Esophagus (tissue), 2 donors: Measurements from ENCODE around the gene USP2. TPM values are rescaled to one million over a fixed set of nuclear protein-coding genes. Genes with fewer than 3 reads are reported as not detected.
"Not testable (repeated sequence)": the region's sequence is repeated elsewhere in the genome, so short reads cannot be mapped to it uniquely, and the experiment has no call there.

Experiments used
- H3K27ac ChIP-seq, 2 donors: one replicate each; pipeline ENCODE4 v1.5.1; 2013; ENCODE audit warnings: low read depth in 2 of 2, mild to moderate bottlenecking in 2 of 2, inconsistent platforms in 1 of 2, low read length in 1 of 2, moderate library complexity in 1 of 2
- H3K27me3 ChIP-seq, 2 donors: one replicate each; pipeline ENCODE4 v1.6.1; 2013; ENCODE audit warnings: low read length in 2 of 2, control low read depth in 1 of 2, mild to moderate bottlenecking in 1 of 2; ENCODE audit not compliant: insufficient read depth in 2 of 2, control insufficient read depth in 1 of 2
- H3K36me3 ChIP-seq, 2 donors: one replicate each; pipeline ENCODE4 v1.6.1; 2013; ENCODE audit warnings: low read length in 1 of 2; ENCODE audit not compliant: control insufficient read depth in 2 of 2, insufficient read depth in 2 of 2
- H3K4me1 ChIP-seq, 2 donors: one replicate each; pipeline ENCODE4 v1.6.1; 2013; ENCODE audit warnings: low read length in 1 of 2; ENCODE audit not compliant: control insufficient read depth in 2 of 2, insufficient read depth in 2 of 2
- H3K4me3 ChIP-seq, 2 donors: one replicate each; pipeline ENCODE4 v1.5.1; 2013; ENCODE audit warnings: low read length in 2 of 2, mild to moderate bottlenecking in 2 of 2, low read depth in 1 of 2, moderate library complexity in 1 of 2
- H3K9me3 ChIP-seq, 2 donors: one replicate each; pipeline ENCODE4 v1.6.1; 2013; ENCODE audit warnings: mild to moderate bottlenecking in 2 of 2, low read depth in 1 of 2, low read length in 1 of 2, moderate library complexity in 1 of 2; ENCODE audit not compliant: control insufficient read depth in 2 of 2, insufficient read depth in 1 of 2
- WGBS, 2 donors: extraction: QIAGEN DNeasy Blood & Tissue Kit; methylation state at CpG; one replicate each; pipeline ENCODE4 v1.1.7; 2013; 5-methylcytosine and 5-hydroxymethylcytosine counted together
- polyA plus RNA-seq, 2 donors: library from polyadenylated mRNA; stranded (reverse); fragments of 200-250 nt; gene quantifications; one replicate each; pipeline ENCODE4 v1.2.3, GENCODE V29; 2013
- donor health status: healthy with polysubstance abuse.
- donor health status: Bipolar disorder and iron deficiency.

Gene USP2
- polyA plus RNA-seq, 2 donors, result 2.1 to 4.9 TPM

GRCh38 chr11:119414734-119415133 lies 33.2 kb upstream of the USP2 start:
- Histone ChIP-seq H3K4me1 (peaks cover 2 to 4% of the 10 kb centered on the region in 2 donors), H3K27ac (no peak overlapping the region), H3K4me3 (no peak overlapping the region), H3K27me3 (no peaks in the 10 kb centered on the region), H3K9me3 (no peaks in the 10 kb centered on the region), H3K36me3 (no peaks in the 10 kb centered on the region)

DNA sequence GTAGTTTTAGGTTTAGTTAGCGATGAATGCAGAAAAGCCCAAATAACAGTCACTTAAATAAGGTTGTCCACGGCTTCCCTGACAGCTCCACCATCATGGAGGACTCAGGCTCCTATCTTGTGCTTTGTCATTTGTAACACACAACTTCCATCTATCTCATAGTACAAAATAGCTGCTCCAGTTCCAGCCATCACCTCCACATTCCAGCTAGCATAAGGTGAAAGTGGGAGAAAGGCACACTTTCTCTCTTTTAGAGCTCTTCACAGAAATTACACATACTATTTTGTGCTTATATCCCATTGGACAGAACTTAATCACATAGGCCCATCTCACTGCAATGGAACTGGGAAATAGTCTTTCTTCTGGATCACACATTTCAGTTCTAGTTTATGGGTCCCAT lies 32.8 kb upstream of the USP2 start:
- WGBS, 2 donors, result 92 to 98% methylated on average over 2 of the region's 2 CpGs

GRCh38 chr11:119412072-119412471 lies 30.6 kb upstream of the USP2 start:
- no peaks in the 10 kb centered on the region for H3K36me3 ChIP-seq
- WGBS, 2 donors, result 90 to 94% methylated on average over 2 of the region's 2 CpGs
- H3K4me1 ChIP-seq, result no peaks in the 10 kb centered on the region
- H3K4me3 ChIP-seq, result no peak overlapping the region
- H3K9me3 ChIP-seq, result no peaks in the 10 kb centered on the region
- H3K27ac ChIP-seq, result no peak overlapping the region
- H3K27me3 ChIP-seq, result no peaks in the 10 kb centered on the region

More for the DNA sequence above, 32.8 kb upstream of the USP2 start:
- Histone ChIP-seq H3K36me3 (no peaks in the 10 kb centered on the region), H3K27ac (no peak overlapping the region), H3K4me3 (no peak overlapping the region), H3K27me3 (no peaks in the 10 kb centered on the region), H3K9me3 (no peaks in the 10 kb centered on the region), H3K4me1 (peaks cover 2 to 4% of the 10 kb centered on the region in 2 donors)

DNA sequence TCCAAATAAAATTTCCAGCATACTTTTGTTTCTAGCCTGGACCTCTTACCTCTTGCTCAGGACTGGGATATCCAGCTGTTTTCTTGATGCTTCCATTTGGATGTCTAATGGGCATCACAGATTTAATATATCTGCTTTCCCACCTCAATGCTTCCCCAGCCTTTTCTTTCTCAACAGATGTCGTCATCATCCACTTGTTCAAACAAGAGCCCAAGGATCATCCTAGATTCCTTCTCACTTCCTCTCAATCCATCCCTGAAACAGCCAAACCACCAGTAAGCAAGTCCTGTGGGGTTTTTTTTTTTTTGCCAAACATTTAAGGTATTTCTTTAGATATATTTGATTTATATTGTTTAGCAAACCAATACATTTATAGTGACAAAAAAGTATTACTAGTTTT lies 29.0 kb upstream of the USP2 start:
- 67 to 86% methylated on average over 1 of the region's 1 CpG for WGBS, 2 donors
- Histone ChIP-seq H3K9me3 (no peaks in the 10 kb centered on the region), H3K36me3 (no peaks in the 10 kb centered on the region), H3K27me3 (no peaks in the 10 kb centered on the region), H3K4me3 (no peak overlapping the region), H3K4me1 (no peaks in the 10 kb centered on the region), H3K27ac (no peak overlapping the region)

DNA sequence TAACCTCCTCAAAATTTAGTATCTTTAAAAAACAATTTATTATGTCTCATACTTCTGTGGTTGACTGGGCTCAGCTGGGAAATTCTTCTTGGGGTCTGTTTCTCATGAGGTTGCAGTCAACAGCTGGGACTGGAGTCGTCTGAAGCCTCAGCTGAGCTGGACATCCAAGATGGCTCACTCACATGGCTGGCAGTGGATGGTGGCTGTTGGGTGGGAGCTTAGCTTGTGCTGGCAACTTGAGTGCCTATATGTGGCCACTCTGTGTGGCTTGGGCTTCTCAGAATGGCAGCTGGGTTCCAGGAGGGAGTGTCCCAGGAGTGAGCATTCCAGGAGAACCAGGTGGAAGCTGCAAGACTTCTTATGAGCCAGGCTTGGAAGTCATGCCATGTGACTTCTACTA lies 28.2 kb upstream of the USP2 start:
- no peaks in the 10 kb centered on the region for H3K9me3 ChIP-seq
- H3K27ac ChIP-seq, result no peak overlapping the region
- no peaks in the 10 kb centered on the region for H3K27me3 ChIP-seq
- WGBS, 2 donors, result 73 to 83% methylated on average over 1 of the region's 1 CpG
- H3K4me1 ChIP-seq, result no peaks in the 10 kb centered on the region
- H3K36me3 ChIP-seq, result no peaks in the 10 kb centered on the region
- no peak overlapping the region for H3K4me3 ChIP-seq

DNA sequence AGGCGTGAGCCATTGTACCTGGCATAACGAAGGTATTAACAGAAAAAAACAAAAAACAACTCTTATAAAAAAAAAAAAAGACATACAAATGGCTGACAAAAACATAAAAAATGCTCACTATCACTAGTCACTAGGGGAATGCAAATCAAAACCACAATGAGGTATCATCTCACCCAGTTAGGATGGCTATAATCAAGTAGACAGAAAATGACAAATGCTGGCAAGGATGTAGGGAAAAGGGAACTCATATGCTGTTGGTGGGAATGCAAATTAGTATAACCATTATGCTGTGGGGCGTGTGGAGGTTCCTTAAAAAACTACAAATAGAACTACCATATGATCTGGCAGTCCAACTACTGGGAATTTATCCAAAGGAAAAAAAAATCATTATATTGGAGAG lies 24.5 kb upstream of the USP2 start:
- Histone ChIP-seq H3K9me3 (no peaks in the 10 kb centered on the region), H3K27me3 (no peaks in the 10 kb centered on the region), H3K36me3 (no peaks in the 10 kb centered on the region), H3K27ac (no peak overlapping the region), H3K4me3 (no peak overlapping the region), H3K4me1 (no peaks in the 10 kb centered on the region)
- WGBS, 2 donors, result 80 to 87% methylated on average over 3 of the region's 3 CpGs

- not testable (repeated sequence) for H3K4me3 ChIP-seq, H3K36me3 ChIP-seq, H3K4me1 ChIP-seq, H3K27ac ChIP-seq, H3K27me3 ChIP-seq, H3K9me3 ChIP-seq
- WGBS, 2 donors, result 93 to 95% methylated on average over 6 of the region's 6 CpGs
Measured at GRCh38 chr11:119405448-119405847, 24.0 kb upstream of the USP2 start.

DNA sequence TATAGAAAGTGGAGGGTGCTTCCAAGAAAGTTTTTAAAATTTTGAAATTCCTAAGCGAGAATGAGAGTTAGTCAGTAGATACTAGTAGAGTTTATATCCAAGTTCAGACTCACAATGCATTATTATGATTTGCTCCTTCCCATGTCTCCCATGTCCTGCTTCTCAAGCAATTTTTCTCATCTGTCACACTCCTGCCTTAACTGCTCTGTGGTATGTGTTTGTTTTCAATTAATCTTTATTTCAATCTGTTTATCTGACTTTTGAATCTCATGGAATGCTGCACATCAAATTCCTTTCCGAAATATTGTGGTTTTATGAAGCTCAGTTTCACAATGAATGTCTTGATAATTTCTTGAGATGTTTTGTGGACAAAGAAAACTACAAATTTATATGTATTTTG lies 23.4 kb upstream of the USP2 start:
- no peaks in the 10 kb centered on the region for H3K27me3 ChIP-seq
- no peaks in the 10 kb centered on the region for H3K36me3 ChIP-seq
- 73% methylated on average over 2 of the region's 2 CpGs for WGBS, 2 donors
- H3K4me1 ChIP-seq, result no peaks in the 10 kb centered on the region
- no peak overlapping the region for H3K4me3 ChIP-seq
- H3K27ac ChIP-seq, result no peak overlapping the region
- no peaks in the 10 kb centered on the region for H3K9me3 ChIP-seq

DNA sequence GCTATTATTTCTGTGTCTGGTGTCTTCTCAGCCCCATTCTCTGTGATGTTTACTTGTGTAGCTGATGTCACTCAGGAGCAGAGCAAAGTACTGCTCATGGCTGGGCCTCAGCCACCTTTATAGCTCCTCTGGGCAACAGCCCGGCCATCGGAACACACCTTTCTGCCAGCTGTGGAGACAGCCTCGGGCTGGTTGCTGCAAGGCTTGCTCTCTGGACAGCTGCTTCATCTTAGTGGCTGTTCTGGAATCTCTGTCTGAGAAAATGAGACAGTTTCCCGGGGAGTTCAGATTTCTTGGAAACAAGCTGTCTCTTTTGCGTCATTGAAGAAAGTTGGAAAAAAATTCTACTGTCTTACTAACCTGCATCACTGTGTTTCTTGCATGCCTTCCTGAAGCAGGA lies 21.5 kb upstream of the USP2 start:
- no peaks in the 10 kb centered on the region for H3K9me3 ChIP-seq
- H3K27me3 ChIP-seq, result no peaks in the 10 kb centered on the region
- no peak overlapping the region for H3K4me3 ChIP-seq
- WGBS, 2 donors, result 64 to 73% methylated on average over 5 of the region's 5 CpGs
- no peaks in the 10 kb centered on the region for H3K4me1 ChIP-seq
- H3K36me3 ChIP-seq, result no peaks in the 10 kb centered on the region
- no peak overlapping the region for H3K27ac ChIP-seq

DNA sequence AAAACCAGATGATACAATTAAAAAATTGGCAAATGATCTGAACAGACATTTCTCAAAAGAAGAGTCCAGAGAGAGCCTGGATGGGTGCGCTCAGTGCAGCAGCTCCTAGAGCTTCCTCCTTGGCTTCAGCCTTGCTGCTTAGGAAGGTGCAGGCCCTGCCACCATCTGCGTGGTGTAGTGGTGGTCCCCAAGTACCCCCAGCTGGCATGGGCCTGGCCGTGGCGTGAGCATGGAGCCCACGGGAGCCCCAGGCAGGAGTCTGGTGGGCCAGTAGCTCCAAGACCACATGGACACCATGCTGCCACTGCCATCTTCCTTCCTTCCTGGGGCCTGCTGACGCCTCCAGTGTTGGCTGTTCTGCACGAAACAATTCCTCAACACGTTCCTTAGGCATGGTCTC lies 21.0 kb upstream of the USP2 start:
- 87% methylated on average over 7 to 8 of the region's 8 CpGs for WGBS, 2 donors

More for the DNA sequence above, 21.0 kb upstream of the USP2 start:
- Histone ChIP-seq H3K9me3 (no peaks in the 10 kb centered on the region), H3K27ac (no peak overlapping the region), H3K4me3 (no peak overlapping the region), H3K4me1 (no peaks in the 10 kb centered on the region), H3K27me3 (no peaks in the 10 kb centered on the region), H3K36me3 (no peaks in the 10 kb centered on the region)
